Activated CD4-positive, alpha-beta T cell treated with anti-CD3 and anti-CD28 coated beads, Interleukin-2, Interleukin-4, amounts not matched to agents 100 ng/mL and 50 ng/mL, durations not matched to agents 16 hours and 8 hours (primary cell): Measurements from ENCODE around the gene ACOT6.
"Not testable (repeated sequence)": the region's sequence is repeated elsewhere in the genome, so short reads cannot be mapped to it uniquely, and the experiment has no call there.

Experiments
- DNase-seq: peaks from one replicate; pipeline ENCODE4 v3.0.0-alpha.2; 2020; ENCODE audit warnings: low spot score

ACOT6 gene

GRCh38 chr14:73612339-73613045 lies at the start of gene ACOT6:
Gene ACOT6 (plus strand): TSS chr14:73612517. CDS start chr14:73612572, 55 bp downstream.
- peak; percentile 52 for DNase-seq

- DNase-seq = not testable (repeated sequence)
These were observed 49.6 kb upstream of the ACOT6 start for GRCh38 chr14:73562696-73563095.

GRCh38 chr14:73566431-73566830 lies 45.9 kb upstream of the ACOT6 start:
- not testable (repeated sequence) for DNase-seq

GRCh38 chr14:73566935-73567334 lies 45.4 kb upstream of the ACOT6 start:
- not testable (repeated sequence) for DNase-seq

DNA sequence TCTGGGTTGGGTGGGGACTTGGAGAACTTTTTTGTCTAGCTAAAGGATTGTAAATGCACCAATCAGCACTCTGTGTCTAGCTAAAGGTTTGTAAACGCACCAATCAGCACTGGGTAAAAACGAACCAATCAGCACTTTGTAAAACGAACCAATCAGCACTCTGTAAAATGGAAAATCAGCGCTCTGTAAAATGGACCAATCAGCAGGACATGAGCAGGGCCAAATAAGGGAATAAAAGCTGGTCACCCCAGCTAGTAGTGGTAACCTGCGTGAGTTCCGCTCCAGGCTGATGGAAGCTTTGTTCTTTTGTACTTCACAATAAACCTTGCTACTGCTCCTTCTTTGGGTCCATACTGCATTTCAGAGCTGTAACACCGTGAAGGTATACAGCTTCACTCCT lies 45.0 kb upstream of the ACOT6 start:
- no peak for DNase-seq

GRCh38 chr14:73567951-73568885 lies 44.1 kb upstream of the ACOT6 start:
- peak; percentile 31 for DNase-seq

DNA sequence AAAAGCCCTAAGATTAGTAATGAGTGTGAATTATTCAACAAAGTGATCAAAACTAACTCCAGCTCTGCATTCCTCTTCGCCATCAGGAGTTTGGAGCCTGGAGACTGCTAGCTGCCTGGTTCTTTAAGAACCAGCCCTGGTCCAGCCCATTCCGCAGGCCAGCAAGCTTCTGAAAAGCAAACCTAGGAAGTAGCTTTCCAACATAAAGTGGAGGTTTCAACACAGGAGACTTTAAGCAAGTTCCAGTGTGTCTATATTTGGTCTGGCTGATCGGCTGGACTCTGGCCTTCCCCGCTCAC lies 43.5 kb upstream of the ACOT6 start:
- not testable (repeated sequence) for DNase-seq

DNA sequence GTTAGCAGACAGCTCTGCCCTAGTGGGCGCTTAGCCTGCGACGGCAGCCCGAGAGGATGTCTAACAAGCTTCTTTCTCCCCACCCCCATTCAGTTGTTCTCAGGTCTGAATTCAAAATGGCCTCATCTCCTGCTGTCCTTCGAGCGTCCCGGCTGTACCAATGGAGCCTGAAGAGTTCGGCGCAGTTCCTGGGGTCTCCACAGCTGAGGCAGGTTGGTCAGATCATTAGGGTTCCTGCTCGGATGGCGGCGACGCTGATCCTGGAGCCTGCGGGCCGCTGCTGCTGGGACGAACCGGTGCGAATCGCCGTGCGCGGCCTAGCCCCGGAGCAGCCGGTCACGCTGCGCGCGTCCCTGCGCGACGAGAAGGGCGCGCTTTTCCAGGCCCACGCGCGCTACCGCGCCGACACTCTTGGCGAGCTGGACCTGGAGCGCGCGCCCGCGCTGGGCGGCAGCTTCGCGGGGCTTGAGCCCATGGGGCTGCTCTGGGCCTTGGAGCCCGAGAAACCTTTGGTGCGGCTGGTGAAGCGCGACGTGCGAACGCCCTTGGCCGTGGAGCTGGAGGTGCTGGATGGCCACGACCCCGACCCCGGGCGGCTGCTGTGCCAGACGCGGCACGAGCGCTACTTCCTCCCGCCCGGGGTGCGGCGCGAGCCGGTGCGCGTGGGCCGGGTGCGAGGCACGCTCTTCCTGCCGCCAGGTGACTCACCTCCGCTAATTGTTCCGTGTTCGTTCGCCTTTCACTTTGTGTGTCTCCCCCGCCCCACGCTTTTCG lies 42.9 kb upstream of the ACOT6 start, which contains the start of gene ACOT2:
TSS of gene ACOT2 (plus strand) at position 29 of the 774 bp plus-strand sequence. CDS start at position 57, 28 bp downstream.
- DNase-seq = peak; percentile 74

DNA sequence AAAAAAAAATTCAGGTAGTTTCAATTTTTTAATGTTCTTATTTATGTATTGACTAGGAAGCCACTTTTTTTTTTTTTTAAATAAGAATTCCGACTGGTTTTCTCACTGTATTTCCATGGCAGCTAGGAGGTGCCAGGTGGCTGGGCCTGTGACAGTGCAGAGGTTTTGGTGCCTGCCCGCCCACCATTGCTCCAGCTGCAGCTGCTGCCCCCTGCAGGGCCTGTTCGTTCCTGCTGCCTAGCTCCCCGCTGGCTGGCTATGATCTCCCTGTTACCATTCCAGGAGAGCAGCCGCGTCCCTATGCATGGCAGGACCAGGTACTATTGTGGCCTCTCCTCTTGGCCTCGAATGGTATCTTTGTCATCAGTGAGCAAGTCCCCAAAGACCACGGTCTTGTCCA lies 41.4 kb upstream of the ACOT6 start:
- peak; percentile 63 for DNase-seq

GRCh38 chr14:73573034-73573433 lies 39.3 kb upstream of the ACOT6 start:
- DNase-seq = not testable (repeated sequence)

- not testable (repeated sequence) for DNase-seq
These were observed 38.6 kb upstream of the ACOT6 start for GRCh38 chr14:73573740-73574139.

- not testable (repeated sequence) for DNase-seq
These were observed 38.1 kb upstream of the ACOT6 start for GRCh38 chr14:73574251-73574650.

- no peak for DNase-seq
These were observed 35.9 kb upstream of the ACOT6 start for GRCh38 chr14:73576391-73576790.

- not testable (repeated sequence) for DNase-seq
These were observed 35.1 kb upstream of the ACOT6 start for GRCh38 chr14:73577214-73577613.

- not testable (repeated sequence) for DNase-seq
These were observed 30.0 kb upstream of the ACOT6 start for GRCh38 chr14:73582102-73582979.

DNA sequence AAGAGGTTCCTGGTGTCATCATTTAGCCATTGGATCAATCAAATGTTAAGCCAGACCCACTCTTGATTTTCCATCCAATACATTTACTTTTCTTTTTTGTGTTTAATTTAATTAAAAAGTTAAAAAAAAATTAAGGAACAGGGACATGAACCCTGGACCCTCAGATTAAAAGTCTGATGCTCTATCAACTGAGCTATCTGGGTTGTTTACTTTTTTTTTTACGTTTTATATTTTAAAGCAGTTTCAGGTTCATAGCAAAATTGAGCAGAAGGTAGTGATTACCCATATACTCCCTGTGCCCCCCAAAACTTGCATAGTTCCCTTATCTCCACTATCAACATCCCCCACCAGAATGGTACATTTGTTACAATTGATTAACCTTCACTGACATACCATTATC lies 23.6 kb upstream of the ACOT6 start:
- DNase-seq = no peak

DNA sequence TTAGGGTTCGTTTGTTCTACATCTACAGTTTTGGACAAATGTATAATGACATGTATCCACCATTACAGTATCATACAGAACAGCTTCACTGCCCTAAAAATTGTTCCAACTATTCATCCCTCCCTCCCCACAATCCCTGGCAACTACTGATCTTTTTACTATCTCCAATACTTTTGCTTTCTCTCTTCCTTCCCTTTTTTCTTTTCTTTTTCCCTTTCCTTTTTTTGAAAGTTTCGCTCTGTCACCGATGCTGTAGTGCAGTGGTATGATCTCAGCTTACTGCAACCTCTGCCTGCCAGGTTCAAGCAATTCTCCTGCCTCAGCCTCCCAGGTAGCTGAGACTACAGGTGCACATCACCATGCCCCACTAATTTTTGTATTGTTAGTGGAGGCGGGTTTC lies 23.2 kb upstream of the ACOT6 start:
- DNase-seq = no peak

DNA sequence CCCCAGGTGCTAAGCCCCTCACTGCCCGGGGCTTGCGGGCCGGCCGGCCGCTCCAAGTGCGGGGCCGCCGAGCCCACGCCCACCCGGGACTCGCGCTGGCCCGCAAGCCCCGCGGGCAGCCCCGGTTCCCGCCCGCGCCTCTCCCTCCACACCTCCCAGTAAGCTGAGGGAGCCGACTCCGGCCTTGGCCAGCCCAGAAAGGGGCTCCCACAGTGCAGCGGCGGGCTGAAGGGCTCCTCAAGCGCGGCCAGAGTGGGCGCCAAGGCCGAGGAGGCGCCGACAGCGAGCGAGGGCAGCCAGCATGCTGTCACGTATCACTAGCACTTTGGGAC lies 21.7 kb upstream of the ACOT6 start:
- DNase-seq = not testable (repeated sequence)

GRCh38 chr14:73591690-73592449 lies 20.4 kb upstream of the ACOT6 start, which contains the start of gene ACOT4:
Gene ACOT4 (plus strand): TSS chr14:73591873. CDS start chr14:73591960, 87 bp downstream.
- peak; percentile 33 for DNase-seq

DNA sequence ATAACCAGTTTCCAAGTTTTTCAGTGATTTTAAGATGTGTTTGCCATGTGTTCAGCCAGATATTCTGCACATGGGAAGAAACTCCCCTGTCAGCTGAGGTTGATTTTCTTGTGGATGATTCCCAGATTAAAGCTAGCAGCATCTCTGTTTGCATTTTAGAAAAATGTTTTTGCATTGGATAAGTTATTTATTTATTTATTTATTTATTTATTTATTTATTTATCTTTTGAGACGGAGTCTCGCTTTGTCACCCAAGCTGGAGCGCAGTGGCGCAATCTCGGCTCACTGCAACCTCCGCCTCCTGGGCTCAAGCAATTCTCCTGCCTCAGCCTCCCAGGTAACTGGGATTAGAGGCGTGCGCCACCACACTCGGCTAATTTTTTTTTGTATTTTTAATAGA lies 17.8 kb upstream of the ACOT6 start:
- DNase-seq = no peak

GRCh38 chr14:73599499-73599898 lies 12.8 kb upstream of the ACOT6 start:
- DNase-seq = no peak
